ENCODE measurements around the gene ADPRH.

GRCh38 chr3:119555309-119555735 is 24.0 kb upstream of the ADPRH start:
- TF ChIP-seq HDGF (IDR thresholded peaks at IDR 0.05) = no peak
- TF ChIP-seq CTCF (IDR thresholded peaks at IDR 0.05 in 2 of 3, conservative IDR thresholded peaks at IDR 0.05 in 1 of 3; ENCODE audit: control insufficient read depth in 2 of 3, extremely low read depth in 1 of 3, insufficient read depth in 1 of 3, low read depth in 3 of 3, low read length in 3 of 3) = no peak
- peak; percentile 66 for TF ChIP-seq POLR2A (IDR thresholded peaks at IDR 0.05; ENCODE audit: low read depth, low read length)
- no peak for TF ChIP-seq FOXM1 (IDR thresholded peaks at IDR 0.05; ENCODE audit: low read depth, low read length)
- no peak for TF ChIP-seq EZH2 (IDR thresholded peaks at IDR 0.05; ENCODE audit: borderline replicate concordance, control insufficient read depth, low read depth, low read length)
- TF ChIP-seq RAD21 (IDR thresholded peaks at IDR 0.05; ENCODE audit: insufficient read depth, low read depth, low read length) = no peak
- TF ChIP-seq REST (IDR thresholded peaks at IDR 0.05; ENCODE audit: low read depth, low read length) = no peak
- TF ChIP-seq BCL3 (IDR thresholded peaks at IDR 0.05; ENCODE audit: borderline replicate concordance, insufficient read depth, low read depth, low read length, poor library complexity, severe bottlenecking) = no peak
- TF ChIP-seq SIX5 (IDR thresholded peaks at IDR 0.05; ENCODE audit: low read depth, low read length, severe bottlenecking) = no peak
